ENCODE results near the gene COPB2.

DNA sequence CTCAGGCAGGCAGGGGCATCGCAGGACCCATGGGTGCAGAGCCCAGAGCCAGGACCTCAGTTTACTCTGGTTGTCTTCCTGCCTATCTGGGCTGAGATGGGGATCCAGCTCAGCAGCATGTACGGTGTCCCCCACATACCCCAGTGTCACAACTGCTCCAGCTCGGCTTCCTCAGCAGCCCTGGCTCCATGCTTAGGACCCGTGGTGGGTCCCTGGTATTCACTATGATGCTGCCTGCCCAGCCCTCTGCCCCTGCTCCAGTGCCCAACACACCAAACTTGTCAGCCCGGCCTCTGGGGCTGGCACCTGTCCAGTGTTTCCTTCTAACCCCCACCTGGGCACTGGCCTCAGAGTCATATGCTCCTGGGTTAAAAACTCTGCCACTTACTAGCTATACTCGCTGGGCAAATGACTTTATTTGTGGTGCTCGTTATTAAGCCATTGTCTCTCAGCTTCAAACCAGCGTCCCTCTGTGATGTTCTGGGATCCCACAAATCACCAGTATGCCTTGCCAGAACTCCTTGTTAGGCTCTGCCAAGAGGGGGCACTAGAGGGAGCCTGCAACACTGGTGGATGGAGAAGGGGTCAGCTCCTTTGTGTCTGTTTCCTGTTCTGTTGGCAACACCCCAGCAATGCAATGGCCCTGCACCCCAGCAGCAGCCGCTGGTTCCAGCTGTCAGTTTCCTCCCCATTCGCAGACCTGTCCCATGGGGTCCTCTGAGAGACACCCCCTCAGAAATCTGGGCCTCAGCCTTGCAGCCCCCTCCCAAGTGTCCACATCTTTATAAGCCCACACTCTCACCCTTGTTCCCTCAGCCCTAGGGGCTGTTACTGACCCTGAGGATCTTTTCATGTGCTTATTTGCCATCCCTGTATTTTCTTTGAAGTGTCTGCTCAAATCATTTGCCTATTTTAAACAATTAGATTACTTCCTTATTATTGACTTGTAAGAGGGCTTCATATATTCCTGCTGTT, 69.7 kb downstream of the COPB2 start:
- TF ChIP-seq, protein P1, sequence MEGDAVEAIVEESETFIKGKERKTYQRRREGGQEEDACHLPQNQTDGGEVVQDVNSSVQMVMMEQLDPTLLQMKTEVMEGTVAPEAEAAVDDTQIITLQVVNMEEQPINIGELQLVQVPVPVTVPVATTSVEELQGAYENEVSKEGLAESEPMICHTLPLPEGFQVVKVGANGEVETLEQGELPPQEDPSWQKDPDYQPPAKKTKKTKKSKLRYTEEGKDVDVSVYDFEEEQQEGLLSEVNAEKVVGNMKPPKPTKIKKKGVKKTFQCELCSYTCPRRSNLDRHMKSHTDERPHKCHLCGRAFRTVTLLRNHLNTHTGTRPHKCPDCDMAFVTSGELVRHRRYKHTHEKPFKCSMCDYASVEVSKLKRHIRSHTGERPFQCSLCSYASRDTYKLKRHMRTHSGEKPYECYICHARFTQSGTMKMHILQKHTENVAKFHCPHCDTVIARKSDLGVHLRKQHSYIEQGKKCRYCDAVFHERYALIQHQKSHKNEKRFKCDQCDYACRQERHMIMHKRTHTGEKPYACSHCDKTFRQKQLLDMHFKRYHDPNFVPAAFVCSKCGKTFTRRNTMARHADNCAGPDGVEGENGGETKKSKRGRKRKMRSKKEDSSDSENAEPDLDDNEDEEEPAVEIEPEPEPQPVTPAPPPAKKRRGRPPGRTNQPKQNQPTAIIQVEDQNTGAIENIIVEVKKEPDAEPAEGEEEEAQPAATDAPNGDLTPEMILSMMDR (IDR thresholded peaks at IDR 0.05): peak in 1 of 6 experiments; percentile 4
- no peak for TF ChIP-seq POLR2A (IDR thresholded peaks at IDR 0.05)
